Endothelial cell of umbilical vein (primary cell): ENCODE results near the gene AGBL5. TPM values are rescaled to one million over a fixed set of nuclear protein-coding genes. Genes with fewer than 3 reads are reported as not detected.

Experiments
- BruUV-seq: library from RNA; stranded (reverse); fragments of 400-500 nt; replicated peaks from 2 replicates; lab custom pipeline; 2021; lab: Mats Ljungman, UMichigan
- CTCF ChIA-PET: fragments of 300-600, 350-600 bp; sonication (Branson Sonifier 250); formaldehyde crosslinking; loops from one replicate; lab custom pipeline; 2021; ENCODE audit warnings: antibody characterized with exemption, inconsistent platforms; lab: Charles Lee
- POLR2A ChIA-PET: fragments of 300-600, 350-600 bp; sonication (Branson Sonifier 250); formaldehyde crosslinking; loops from one replicate; lab custom pipeline; 2021; ENCODE audit warnings: antibody characterized with exemption, inconsistent platforms; lab: Charles Lee
- DNase-seq: peaks from one replicate; pipeline ENCODE4 v3.0.0-alpha.2; 2011; ENCODE audit warnings: low read depth, low spot score
- FAIRE-seq: peaks from 2 replicates; lab custom pipeline; 2011; peaks lifted over from hg19 to GRCh38; lab: Jason Lieb, UNC
- H2AFZ ChIP-seq: 2 replicates; pipeline ENCODE4 v1.6.0; 2012; ENCODE audit warnings: low read depth, low read length, control low read depth, inconsistent platforms
- H3K27ac ChIP-seq: 2 replicates; pipeline ENCODE4 v1.5.1; 2011; ENCODE audit warnings: low read depth, mild to moderate bottlenecking, control low read depth, low read length, moderate library complexity; ENCODE audit not compliant: insufficient read depth
- H3K27me3 ChIP-seq, 2 experiments: 2 replicates each; pipeline versions ENCODE4 v1.6.0 to v1.6.1; 2011; ENCODE audit warnings: low read length in 2 of 2, mixed read lengths in 1 of 2; ENCODE audit not compliant: control insufficient read depth in 2 of 2, insufficient read depth in 2 of 2
- H3K36me3 ChIP-seq, 2 experiments: 2 replicates in 1 of 2; 3 replicates in 1 of 2; pipeline ENCODE4 v1.5.1; 2011; ENCODE audit warnings: low read length in 2 of 2, mild to moderate bottlenecking in 1 of 2, moderate library complexity in 1 of 2; ENCODE audit not compliant: control insufficient read depth in 2 of 2, insufficient read depth in 2 of 2; ENCODE audit errors: extremely low read depth in 1 of 2
- H3K4me1 ChIP-seq: 3 replicates; pipeline ENCODE4 v1.5.1; 2011; ENCODE audit warnings: mild to moderate bottlenecking, low read length; ENCODE audit not compliant: control insufficient read depth, insufficient read depth; ENCODE audit errors: extremely low read depth
- H3K4me2 ChIP-seq: 2 replicates; pipeline ENCODE4 v1.6.1; 2011; ENCODE audit warnings: low read length, control low read depth, mixed read lengths; ENCODE audit not compliant: insufficient read depth
- H3K4me3 ChIP-seq, 3 experiments: fragments of 200-600 bp in 1 of 3; sonication (generic), shearing (Covaris generic) in 1 of 3; replicated peaks in 1 of 3; 2 replicates each; pipeline ENCODE4 v1.5.1; 2011 to 2016; ENCODE audit warnings: control low read depth in 3 of 3, low read length in 3 of 3, mild to moderate bottlenecking in 2 of 3, inconsistent platforms in 1 of 3, low read depth in 1 of 3, moderate library complexity in 1 of 3; ENCODE audit not compliant: insufficient read depth in 1 of 3
- H3K79me2 ChIP-seq: 2 replicates; pipeline ENCODE4 v1.6.0; 2012; ENCODE audit warnings: low read length, inconsistent platforms; ENCODE audit not compliant: control insufficient read depth, insufficient read depth
- H3K9ac ChIP-seq: replicated peaks from 2 replicates; pipeline ENCODE3; 2011; ENCODE audit warnings: low read length, control low read depth; ENCODE audit not compliant: insufficient read depth; ENCODE audit errors: extremely low read depth
- H3K9me1 ChIP-seq: replicated peaks from 3 replicates; pipeline ENCODE4 v1.6.0; 2011; ENCODE audit warnings: mild to moderate bottlenecking, low read length; ENCODE audit not compliant: control insufficient read depth, insufficient read depth; ENCODE audit errors: extremely low read depth
- H3K9me3 ChIP-seq: replicated peaks from 2 replicates; pipeline ENCODE4 v1.5.1; 2012; ENCODE audit warnings: low read length, inconsistent platforms; ENCODE audit not compliant: control insufficient read depth, insufficient read depth
- H4K20me1 ChIP-seq: replicated peaks from 2 replicates; pipeline ENCODE3; 2011; ENCODE audit warnings: mild to moderate bottlenecking, low read length; ENCODE audit not compliant: control insufficient read depth, insufficient read depth; ENCODE audit errors: extremely low read depth
- CTCF ChIP-seq, 2 donors: IDR thresholded peaks; 1 replicate in 1 of 2; 2 replicates in 1 of 2; pipeline ENCODE4 v1.5.1; 2011; ENCODE audit warnings: low read length in 2 of 2, mild to moderate bottlenecking in 2 of 2, moderate library complexity in 2 of 2, control low read depth in 1 of 2, inconsistent platforms in 1 of 2, low read depth in 1 of 2; ENCODE audit not compliant: insufficient read depth in 1 of 2; ENCODE audit errors: extremely low read depth in 1 of 2
- EZH2 ChIP-seq: IDR thresholded peaks from 2 replicates; pipeline ENCODE4 v1.6.1; 2012; ENCODE audit warnings: borderline replicate concordance, low read depth, mild to moderate bottlenecking, moderate library complexity, low read length, inconsistent platforms; ENCODE audit not compliant: severe bottlenecking
- FOS ChIP-seq: IDR thresholded peaks from 2 replicates; pipeline ENCODE4 v1.6.1; 2011; ENCODE audit warnings: mild to moderate bottlenecking, low read length, moderate library complexity, borderline replicate concordance; ENCODE audit not compliant: insufficient read depth
- GATA2 ChIP-seq: IDR thresholded peaks from 2 replicates; pipeline ENCODE4 v1.7.0; 2011; ENCODE audit warnings: low read depth, mild to moderate bottlenecking, moderate library complexity, mixed read lengths, low read length; ENCODE audit not compliant: insufficient read length, insufficient read depth
- JUN ChIP-seq: IDR thresholded peaks from 2 replicates; pipeline ENCODE4 v1.6.1; 2011; ENCODE audit warnings: borderline replicate concordance, low read depth; ENCODE audit not compliant: insufficient read length, insufficient read depth
- MAX ChIP-seq: IDR thresholded peaks from 2 replicates; pipeline ENCODE4 v1.6.1; 2011; ENCODE audit not compliant: insufficient read depth, insufficient read length
- MYC ChIP-seq: IDR thresholded peaks from one replicate; pipeline ENCODE4 v1.6.1; 2011; ENCODE audit warnings: mild to moderate bottlenecking, low read depth, low read length
- POLR2A ChIP-seq: IDR thresholded peaks from 2 replicates; pipeline ENCODE4 v1.6.1; 2012; ENCODE audit warnings: low read depth, mild to moderate bottlenecking, control low read depth, low read length
- POLR2AphosphoS5 ChIP-seq: IDR thresholded peaks from 2 replicates; pipeline ENCODE4 v1.6.1; 2012; ENCODE audit warnings: low read depth, mild to moderate bottlenecking, control low read depth, low read length, moderate library complexity; ENCODE audit not compliant: insufficient read depth
- dilution Hi-C: fragments of 300-500 bp; cut with MboI; formaldehyde crosslinking; loops from one replicate; pipeline ENCODE4 v1.15.0; 2019; ENCODE audit warnings: low sequenced_read_pairs; ENCODE audit not compliant: extremely low pct_ligation_motif_present
- intact Hi-C: fragments of 100-400 bp; cut with micrococcal nuclease; formaldehyde crosslinking; loops from one replicate; pipeline ENCODE4 v1.10.0; 2022
- polyA plus RNA-seq, 4 experiments: library from polyadenylated mRNA; depleted of rRNA in 3 of 4; stranded (reverse) in 3 of 4; unstranded in 1 of 4; fragments of >200 nt; gene quantifications; 2 replicates each; pipeline versions ENCODE4 v1.2.1 to v1.2.3, GENCODE V29; 2011 to 2012; ENCODE audit warnings: missing spikeins in 1 of 4
- total RNA-seq: library from RNA; stranded (reverse); gene quantifications from 2 replicates; pipeline ENCODE4 v1.2.3, GENCODE V29; 2021

The AGBL5 gene
- total and polyA plus RNA-seq, 2 donors (not counting 3 experiments of a cell fraction or from before 2014, with no cell fraction given): 28.2 to 41.9 TPM

- Histone ChIP-seq H3K9me3 (no peaks in the 10 kb centered on the region), H3K27me3 (no peaks in the 10 kb centered on the region), H3K4me2 (no peak overlapping the region), H4K20me1 (no peaks in the 10 kb centered on the region), H3K4me1 (no peaks in the 10 kb centered on the region), H3K27ac (no peak overlapping the region), H2AFZ (no peak overlapping the region), H3K9me1 (no peaks in the 10 kb centered on the region), H3K4me3 (no peak overlapping the region), H3K36me3 (no peaks in the 10 kb centered on the region), H3K9ac (no peak overlapping the region), H3K79me2 (no peaks in the 10 kb centered on the region)
- dilution Hi-C loops (no loop called here), intact Hi-C loops (no loop called here)
- ChIA-PET CTCF (interaction anchor here (1.2 to 8.2 kb wide), 8 partner anchors 9 to 203 kb away, joined by 3 to 152 read pairs (median 9); partner anchors contain the start of gene PREB), POLR2A (no interaction called here)
- no peak for TF ChIP-seq EZH2
- no peak for TF ChIP-seq JUN
- TF ChIP-seq POLR2A: no peak
- no peak for TF ChIP-seq MYC
- no peak for TF ChIP-seq CTCF (IDR thresholded peaks at IDR 0.05; ENCODE audit: extremely low read depth in 1 of 2, insufficient read depth in 1 of 2, low read depth in 1 of 2, low read length in 2 of 2)
- no peak for TF ChIP-seq FOS
- no peak for TF ChIP-seq POLR2AphosphoS5
- TF ChIP-seq GATA2: no peak
- no peak for TF ChIP-seq MAX
- DNase-seq (no peak), FAIRE-seq (no peak)
- BruUV-seq: no TSS peak
These were observed 48.6 kb downstream of the AGBL5 start for GRCh38 chr2:27100036-27100435.
